Suppressor macrophage treated with lipopolysaccharide for 4 hours (primary cell): ENCODE data around the gene ZNF592.

Experiments used
- DNase-seq: peaks from one replicate; pipeline ENCODE4 v3.0.0-alpha.2; 2020

Gene ZNF592

GRCh38 chr15:84748274-84749110, at the start of gene ZNF592:
ZNF592 (plus strand) TSS chr15:84748592; CDS start chr15:84782676, 34,084 bp downstream.
- peak; percentile 84 for DNase-seq

- DNase-seq: no peak
These were observed 48.7 kb upstream of the ZNF592 start for GRCh38 chr15:84699538-84700191.

DNA sequence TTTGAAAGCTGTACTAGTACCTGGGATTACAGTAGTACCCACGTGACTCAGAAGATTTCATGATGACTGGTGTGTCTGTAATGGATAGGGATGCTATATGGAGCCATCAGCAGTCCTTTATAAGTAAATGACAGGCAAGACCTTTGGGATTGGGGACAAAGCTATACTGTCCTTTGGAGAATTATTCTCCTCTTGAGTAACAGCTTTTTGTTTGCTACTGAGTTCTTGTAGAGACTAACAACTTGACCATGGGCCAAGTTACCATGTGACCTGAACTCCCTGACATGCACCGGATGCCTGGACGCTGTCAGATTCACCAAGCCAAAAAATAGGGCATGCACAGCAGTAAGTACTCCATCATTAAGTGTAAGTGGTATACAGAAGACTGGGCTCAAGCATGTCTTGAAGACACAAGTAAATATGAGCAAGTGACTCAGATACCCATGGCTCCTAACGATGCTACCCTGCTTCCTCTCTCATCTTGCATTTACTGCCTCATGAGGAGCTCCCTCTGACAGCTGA, 45.4 kb upstream of the ZNF592 start:
- DNase-seq: no peak

DNA sequence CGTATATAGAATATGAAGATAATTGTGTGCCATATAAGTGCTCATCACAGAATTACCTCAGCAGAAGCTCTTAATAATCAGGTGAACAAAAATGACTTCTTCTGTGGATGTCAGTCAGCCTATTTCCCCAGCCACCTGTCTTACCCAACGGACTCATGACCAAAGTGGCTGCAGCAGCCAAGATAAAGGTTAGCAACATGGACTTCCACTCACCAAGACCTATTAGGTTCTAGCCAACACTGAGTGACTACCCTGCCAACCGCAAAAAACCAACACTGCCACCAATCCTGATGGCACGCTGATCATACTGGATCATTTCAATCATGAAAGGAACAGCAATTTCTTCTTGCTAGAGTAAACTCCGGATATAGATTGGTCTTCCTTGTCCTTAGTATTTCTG, 44.6 kb upstream of the ZNF592 start:
- no peak for DNase-seq

DNA sequence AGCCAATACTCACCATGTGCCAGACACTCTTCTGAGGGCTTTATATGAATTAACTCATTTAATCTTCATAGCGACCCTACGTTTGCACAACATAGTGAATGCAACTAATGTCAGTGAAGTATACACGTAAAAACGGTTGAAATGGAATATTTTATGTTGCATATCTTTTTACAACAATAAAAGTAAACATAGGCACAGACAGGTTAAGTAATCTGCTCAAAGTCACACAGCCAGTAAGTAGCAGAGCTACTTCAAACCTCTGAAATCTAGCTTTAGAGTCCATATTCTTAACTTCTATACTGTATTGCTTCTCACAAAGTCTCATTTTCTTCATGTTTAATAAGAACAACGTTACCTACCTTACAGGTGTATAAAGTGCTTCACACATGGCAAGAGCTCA, 34.0 kb upstream of the ZNF592 start:
- no peak for DNase-seq

GRCh38 chr15:84714821-84715220, 33.6 kb upstream of the ZNF592 start:
- DNase-seq: peak; percentile 38

- DNase-seq: no peak
These were observed 32.9 kb upstream of the ZNF592 start for GRCh38 chr15:84715441-84716035.

GRCh38 chr15:84716036-84716732, 32.2 kb upstream of the ZNF592 start, which contains the start of gene SEC11A:
SEC11A (minus strand) TSS chr15:84716139; CDS start chr15:84716075, 64 bp downstream.
- DNase-seq: peak; percentile 97

DNA sequence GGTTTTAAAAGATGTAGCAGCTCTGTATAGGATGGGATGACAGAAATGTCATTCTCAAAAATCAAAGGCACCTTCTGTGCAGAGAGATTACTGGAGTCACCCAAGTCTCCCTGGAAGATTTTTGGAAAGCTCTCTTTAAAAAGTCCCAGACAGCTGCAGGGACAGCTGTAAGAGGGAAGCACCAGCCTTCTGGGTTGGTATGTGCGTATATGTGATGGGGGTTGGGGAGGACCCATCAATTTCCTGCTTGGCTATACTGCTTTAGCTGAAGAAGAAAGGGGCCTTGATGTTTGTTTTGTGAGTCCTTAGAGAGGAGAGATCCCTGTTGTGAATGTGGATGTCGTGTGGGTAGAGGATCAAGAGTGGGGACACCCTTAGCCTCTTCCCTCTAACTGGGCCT, 27.0 kb upstream of the ZNF592 start:
- no peak for DNase-seq

GRCh38 chr15:84722628-84723027, 25.8 kb upstream of the ZNF592 start:
- no peak for DNase-seq

DNA sequence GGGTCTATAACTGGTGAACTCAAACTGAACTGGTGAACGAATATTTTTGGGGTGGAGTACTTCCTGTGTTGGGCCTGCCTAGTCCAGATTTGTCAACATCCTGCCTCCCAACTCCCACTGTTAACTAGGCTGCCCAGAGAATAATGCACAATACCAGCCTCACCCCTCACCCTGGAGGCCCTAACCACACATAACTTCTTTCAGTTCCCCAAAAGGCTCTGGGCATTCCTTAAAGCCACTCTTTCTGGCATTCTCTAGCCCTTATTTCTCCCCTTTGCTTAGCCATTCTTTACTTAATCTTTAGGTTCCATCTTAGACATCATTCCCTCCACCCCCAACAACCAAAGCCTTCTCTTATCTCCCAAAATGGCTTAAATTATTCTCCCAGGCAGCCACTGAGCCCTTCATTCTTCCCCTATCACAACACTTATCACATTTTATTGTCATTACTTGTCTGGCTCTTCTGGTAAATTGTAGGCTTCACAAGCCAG, 23.3 kb upstream of the ZNF592 start:
- DNase-seq: peak; percentile 86

DNA sequence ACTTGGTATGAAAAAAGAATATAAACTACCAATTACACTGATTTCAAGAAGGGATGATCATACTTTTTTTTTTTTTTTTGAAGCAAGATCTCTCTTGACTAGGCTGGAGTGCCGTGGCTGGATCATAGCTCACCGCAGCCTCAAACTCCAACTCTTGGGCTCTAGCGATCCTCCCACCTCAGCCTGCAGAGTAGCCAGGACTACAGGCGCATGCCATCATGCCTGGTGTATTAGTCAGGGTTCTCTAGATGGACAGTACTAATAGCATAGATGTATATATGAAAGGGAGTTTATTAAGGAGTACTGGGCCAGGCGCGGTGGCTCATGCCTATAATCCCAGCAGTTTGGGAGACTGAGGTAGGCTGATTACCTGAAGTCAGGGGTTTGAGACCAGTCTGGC, 21.0 kb upstream of the ZNF592 start:
- no peak for DNase-seq

- DNase-seq: no peak
These were observed 16.6 kb upstream of the ZNF592 start for GRCh38 chr15:84731774-84732173.

DNA sequence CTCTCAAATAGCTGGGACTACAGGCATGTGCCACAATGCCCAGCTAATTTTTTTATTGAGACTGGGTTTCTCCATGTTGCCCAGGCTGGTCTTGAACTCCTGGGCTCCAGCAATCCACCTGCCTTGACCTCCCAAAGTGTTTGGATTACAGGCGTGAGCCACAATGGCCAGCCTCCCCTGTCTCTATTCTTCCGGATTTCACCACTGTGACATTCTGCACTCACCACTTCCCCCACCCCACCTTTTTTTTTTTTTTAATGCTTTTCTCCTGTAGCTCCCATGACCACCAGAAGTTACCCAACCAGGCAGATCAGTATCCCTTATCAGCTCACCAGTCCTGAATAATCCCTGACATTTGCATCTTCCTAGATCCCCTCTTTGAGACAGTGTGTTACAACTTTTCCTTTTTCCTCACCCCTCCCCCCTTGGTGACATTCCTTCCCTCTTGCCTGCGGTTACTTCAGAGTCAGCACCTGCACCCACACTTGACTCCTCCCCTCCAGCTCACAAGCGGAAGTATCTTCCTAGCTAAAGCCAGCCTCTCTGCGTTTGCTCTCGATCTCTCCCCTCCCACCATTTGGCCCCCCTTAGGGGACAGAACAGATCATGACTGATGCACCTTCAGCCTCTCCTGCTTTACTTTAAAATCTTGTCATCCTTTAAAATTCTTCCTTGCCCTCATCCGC, 13.5 kb upstream of the ZNF592 start:
- DNase-seq: peak; percentile 76

GRCh38 chr15:84735480-84736061, 12.8 kb upstream of the ZNF592 start:
- peak; percentile 86 for DNase-seq

DNA sequence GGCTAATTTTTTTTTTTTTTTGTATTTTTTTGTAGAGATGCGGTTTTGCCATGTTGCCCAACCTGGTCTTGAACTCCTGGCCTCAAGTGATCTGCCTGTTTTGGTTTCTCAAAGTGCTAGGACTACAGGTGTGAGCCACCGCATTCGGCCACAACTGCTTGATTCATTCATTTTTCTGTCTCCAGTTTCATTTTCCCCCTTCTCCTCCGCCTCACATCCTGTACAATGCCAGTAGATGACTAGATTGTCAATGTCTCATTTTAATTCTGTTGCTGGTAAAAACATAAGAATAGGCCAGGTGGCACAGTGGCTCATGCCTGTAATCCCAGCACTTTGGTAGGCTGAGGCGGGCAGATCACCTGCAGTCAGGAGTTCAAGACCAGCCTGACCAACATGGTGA, 12.0 kb upstream of the ZNF592 start:
- no peak for DNase-seq

DNA sequence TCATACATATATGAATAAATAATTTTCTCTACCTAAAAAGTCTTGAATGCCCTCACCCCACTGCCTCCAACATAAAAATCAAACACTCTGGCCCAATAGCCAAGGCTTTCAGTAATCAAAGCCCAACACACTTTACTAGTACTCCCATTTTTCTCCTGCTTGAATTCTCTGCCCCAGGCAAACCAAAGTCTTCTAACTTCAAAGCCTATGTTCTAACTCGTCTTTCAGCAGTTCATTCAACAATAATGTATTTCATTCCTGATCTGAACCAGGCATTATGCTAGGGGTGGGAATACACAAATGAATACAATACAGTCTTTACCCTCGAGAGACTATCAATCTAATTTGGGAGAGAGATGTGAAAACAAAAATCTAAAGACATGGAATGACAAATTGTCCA, 11.4 kb upstream of the ZNF592 start:
- DNase-seq: no peak

DNA sequence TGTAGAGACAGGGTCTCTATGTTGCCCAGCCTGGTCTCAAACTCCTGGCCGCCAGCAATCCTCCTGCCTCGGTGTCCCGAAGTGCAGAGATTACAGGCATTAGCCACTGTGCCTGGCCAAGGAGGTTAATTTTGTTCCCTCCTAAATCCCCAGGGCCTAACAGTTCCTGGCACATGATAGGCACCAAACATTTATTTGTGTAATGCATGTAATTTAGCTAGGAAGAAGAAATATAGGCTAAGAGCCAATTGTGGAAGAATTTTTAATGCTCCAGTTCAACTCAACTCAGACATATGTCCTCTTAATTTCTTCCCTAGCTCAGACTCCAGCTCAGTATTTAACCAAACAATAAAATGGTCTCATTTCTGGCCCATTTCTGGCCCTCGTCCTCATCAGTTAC, 7.7 kb upstream of the ZNF592 start:
- no peak for DNase-seq

DNA sequence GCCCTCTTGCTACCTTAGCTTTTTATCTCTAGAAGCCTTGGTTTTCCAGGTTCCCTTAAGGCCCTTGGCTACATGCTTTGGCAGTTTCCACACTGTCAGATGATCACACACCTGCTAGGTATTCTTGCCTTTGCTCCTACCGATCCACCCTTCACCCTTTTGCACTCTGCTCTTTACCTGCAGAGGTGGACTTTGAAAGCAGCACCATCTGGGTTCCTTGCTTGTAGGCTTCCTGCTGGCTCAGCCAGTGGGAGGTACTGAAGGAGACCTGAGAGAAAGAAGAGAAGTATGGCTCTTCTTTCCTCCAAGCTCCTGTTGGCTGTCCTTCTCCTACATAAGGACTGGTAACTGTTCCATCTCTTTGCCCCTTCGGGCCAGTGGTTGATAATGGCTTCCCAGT, 7.3 kb upstream of the ZNF592 start:
- no peak for DNase-seq

DNA sequence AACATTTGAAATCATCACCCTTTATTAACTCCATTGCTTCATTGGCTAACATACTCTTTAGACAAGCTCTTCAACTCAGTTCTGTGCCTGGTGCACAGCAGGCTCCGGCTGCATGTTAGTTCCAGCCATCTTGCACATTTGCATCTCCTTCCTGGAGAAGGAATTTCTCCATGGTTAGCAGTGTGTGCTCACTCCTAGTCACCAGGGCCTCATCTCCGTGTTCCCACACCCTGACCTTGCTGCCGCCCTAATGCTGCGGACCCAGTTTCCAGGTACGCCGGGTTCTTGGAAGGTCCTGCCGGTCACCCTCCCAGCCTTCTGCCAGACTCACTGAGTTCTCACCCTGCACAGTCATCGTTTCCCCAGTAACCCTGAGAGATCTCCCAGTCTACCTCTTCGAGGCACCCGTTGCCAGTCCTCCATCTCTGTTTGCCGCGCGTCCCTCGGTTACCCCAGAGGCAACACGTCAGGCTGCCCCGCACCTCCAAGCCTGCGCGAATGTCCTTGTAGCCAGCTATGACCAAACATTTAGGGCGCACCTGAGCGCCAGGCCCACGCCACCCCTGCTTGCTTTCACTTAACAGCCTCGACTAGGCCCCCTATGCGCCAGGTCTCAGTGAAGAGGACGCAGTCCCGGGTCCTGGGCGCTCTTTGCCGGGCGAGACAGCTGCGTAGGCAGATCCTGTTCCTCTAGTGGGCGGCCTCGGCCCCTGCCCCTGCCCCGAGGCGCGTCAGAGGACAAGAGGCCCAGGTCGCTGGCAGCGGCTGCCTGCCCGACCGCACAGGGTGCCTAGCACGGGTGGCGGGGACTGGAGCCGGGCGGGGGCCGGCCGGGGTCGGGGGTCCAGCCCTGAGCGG, 747 bp upstream of the ZNF592 start:
- peak; percentile 53 for DNase-seq
